Pons (tissue), 1 donor: ENCODE measurements around the gene LMCD1.
"Not testable (repeated sequence)": the region's sequence is repeated elsewhere in the genome, so short reads cannot be mapped to it uniquely, and the experiment has no call there.

ENCODE experiments used
- DNase-seq: peaks from one replicate; pipeline ENCODE4 v3.0.0-alpha.2; 2016; ENCODE audit warnings: low spot score

The LMCD1 gene

DNA sequence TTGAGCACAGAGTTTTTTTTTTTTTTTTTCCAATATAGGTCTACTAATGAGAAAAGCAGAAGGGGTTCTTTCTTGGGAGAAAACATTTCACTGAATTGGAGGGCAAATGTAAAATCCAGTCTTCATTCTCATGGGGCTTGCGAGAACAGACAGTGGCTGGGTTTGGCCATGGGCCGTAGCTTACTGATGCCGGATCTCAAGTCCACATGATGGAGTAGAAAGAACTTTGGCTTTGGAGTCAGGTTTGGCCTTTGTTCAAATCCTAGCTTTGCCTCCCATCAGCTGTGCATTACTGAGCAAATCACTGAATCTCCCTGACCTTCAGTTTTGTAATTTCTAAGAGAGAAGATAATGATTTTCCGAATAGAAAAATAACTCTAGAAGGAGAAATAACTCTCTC, 59.7 kb downstream of the LMCD1 start:
- DNase-seq, result no peak

DNA sequence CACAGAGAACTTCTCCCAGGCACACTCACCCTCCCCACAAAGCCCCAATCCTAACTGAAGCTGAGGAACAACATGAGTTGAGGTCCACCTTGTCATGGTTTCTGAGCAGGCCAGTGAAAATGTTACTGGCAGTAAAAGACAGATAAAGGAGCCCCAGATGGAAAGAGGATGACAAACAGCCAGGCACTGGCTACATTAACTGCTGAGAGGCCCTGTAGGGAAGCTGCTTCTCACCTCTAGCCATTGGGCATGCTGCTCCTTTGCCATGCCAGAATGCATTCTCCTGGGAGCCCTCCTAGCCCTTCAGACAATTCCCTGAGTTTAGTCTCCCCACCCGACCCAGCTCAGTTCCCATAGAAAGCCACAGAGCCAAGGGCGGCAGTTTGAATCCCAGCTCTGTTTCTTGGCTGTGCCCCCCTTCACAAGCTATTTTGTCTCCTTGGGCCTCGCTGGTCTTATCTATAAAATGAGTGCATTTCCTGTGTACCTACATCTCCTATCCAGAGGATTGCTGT, 60.5 kb downstream of the LMCD1 start:
- DNase-seq, result no peak

DNA sequence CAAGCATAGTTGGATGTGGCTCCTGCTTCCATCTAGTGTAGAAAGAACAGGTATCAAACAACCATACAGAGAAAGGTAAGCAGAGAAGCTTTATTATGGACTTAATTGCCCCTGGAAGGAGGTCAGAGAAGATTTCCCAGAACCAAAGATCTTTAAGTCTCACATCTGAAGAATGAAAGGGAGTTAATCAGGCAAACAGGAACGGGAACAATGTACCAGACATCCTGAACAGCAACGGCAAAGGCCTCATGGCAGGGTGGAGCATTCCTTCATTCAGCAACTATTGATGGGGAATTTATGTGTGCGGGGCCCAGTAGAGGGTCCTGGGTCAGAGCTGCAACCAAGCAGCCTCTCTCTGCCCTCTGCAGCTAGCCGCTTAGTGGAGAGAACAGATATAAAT, 61.5 kb downstream of the LMCD1 start:
- no peak for DNase-seq

DNA sequence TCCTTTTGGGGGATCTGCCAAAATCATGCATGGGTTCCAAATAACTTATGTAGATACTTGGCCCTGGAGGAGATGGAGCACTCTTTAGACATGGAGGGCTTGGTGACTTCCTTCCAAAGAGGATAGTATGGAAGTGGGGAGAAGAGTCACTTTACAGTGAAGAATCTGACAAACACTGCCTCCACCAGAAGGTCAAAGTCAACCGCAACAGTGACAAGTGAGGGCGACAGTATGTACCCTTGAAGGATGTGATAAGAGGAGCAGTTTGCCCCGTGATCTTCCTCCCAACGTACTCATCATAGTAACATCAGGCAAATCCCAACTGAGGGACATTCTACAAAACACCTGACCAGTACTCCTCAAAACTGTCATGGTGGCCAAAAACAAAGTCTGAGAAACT, 62.0 kb downstream of the LMCD1 start:
- no peak for DNase-seq

DNA sequence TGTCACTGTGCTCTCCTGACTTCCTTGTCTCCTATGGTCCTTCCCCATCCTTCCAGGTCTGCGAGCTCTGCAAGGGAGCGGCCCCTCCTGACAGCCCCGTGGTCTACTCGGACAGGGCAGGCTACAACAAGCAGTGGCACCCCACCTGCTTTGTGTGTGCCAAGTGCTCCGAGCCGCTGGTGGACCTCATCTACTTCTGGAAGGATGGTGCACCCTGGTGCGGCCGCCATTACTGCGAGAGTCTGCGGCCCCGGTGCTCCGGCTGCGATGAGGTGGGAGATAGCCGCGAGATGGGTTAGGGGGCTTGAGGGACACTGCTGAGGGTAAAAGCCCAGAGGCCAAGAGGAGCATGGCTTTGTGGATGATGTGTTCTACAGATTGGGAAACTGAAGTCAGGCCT, 63.8 kb downstream of the LMCD1 start:
- no peak for DNase-seq

DNA sequence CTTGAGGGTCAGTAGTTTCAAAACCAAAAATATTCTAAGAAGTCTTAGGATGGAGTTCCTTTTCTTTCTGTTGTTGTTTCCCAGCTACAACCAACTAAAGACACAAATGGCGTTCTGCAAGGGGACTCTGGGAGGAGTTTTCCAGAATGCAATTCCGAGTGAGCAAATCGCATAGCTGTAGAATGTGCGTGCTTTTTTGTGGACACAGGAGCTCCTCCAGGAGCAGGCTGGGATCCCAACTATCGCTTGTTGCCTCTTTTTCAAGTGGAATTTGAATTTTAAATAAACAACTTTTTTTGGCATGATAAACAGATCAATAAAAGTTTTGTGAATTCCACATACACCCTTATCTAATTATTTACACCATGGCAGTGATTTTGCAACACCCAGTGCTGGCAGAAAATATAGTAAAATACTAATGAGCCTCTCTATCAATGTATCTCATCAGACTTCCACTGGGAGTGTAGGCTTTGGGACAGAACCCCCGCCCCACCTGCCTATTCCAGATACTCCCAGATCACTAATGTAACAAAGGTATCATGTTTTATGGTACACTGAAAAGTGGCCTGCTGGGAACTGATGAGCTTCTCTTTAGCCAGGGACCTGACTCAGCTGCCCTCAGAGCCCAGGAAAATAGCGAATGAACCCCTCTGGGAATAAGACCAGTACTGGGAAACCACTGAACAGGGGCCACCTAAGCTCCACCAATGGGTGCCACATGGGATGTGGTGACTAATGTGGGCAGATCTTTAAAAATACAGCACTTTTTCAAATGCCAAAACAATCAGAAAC, 66.4 kb downstream of the LMCD1 start:
- no peak for DNase-seq

DNA sequence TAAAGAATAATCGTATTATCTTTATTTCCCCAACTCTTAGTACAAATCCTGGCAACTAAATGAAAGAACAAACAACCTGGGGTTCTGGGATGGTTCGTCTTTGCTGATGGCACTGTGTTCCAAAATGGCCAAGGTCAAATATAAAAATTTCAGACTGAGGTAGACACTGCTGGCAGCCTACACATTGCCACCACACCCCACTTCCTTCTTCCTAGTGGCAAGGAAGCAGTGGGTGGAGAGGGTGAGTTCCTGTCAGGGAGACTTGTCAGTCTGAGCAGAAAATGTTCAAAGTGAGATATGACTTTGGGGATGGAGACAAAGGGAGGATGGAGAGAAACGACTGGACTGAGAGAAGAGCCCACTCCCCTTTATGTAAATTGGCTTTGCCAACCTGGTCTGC, 69.6 kb downstream of the LMCD1 start:
- DNase-seq, result no peak

DNA sequence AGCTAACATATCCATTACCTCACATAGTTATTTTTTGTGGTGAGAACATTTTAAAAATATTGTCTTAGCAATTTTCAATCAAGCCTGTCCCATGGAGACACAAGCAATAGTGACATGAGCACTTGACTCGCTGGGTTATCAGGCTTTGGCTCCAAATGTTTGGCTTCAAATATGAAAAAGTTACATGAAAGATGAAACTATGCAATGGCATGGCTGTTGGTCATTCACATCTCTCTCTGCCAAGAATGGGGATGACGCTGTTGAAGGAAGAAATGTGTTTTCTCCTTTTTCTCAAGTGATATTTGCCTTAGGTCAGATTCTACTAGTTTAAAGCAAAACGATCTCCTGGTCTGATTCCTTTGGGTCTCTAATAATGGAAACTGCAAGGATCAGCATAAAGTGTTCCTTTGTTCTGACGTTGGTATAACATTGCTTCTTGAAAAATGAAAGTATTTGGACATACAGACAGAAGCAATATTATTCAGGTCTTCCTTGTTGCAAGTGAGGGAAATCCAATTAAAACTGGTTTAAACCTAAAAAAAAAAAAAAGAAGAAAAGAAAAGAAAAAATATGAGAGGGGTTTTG, 71.8 kb downstream of the LMCD1 start:
- DNase-seq, result peak; percentile 19

DNA sequence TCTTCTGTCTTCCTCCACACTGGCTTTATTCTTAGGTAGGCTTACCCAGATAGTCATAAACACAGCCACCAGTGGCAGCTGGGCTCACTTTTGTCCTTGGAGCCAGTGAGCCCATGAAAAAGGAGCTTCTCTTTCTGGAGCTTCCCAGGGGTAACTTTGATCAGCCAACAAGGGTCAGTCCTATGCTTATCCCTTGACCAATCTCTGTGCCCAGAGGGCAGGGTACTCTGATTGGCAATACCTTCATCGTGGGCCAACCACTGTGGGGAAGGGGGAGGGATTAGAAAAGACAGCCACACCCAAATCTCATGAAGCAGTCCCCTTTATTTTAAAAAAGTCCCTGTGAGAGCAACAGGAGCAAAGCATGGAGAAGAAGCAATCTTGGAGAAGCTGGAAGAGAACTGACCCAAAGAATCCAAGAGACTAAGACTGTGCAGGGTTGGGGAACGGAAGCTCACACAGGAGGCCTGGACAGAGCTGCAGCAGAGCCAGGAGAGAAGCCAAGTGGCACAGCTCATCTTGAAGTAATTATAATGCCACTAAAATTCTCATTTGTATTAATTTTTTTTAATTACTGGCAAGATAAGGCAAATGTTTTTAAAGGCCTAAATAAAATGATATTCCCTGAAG, 72.5 kb downstream of the LMCD1 start:
- no peak for DNase-seq

DNA sequence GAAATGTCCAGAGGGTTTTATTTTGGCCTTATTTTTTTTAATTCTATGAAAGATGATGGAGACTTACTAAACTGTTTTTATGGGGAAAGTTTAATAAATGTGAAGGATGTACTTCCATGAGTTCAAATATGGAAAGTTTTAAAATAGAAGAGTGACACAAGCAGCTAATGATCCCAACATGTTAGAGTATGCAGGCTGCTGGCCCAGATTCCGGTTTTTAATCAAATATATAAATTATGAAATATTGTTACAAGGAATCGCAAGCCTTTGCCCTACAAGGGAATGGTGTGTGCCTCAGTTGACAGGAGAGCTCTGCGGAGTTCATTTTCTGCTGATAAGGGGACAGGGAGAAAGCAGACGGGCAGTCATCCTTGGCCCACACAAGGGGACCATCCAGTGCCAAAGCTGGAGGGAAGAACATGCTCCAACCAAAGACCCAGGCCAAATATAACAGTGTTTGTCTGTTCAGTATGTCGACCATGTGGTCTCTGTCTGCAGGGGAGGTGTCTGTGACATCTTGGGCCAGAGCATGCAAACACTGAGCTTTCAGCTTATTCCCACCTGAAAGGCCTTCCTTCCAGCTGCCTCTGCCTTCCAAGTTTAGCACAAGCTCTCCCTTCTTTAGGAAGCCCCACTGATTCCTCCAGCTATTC, 73.2 kb downstream of the LMCD1 start:
- no peak for DNase-seq

DNA sequence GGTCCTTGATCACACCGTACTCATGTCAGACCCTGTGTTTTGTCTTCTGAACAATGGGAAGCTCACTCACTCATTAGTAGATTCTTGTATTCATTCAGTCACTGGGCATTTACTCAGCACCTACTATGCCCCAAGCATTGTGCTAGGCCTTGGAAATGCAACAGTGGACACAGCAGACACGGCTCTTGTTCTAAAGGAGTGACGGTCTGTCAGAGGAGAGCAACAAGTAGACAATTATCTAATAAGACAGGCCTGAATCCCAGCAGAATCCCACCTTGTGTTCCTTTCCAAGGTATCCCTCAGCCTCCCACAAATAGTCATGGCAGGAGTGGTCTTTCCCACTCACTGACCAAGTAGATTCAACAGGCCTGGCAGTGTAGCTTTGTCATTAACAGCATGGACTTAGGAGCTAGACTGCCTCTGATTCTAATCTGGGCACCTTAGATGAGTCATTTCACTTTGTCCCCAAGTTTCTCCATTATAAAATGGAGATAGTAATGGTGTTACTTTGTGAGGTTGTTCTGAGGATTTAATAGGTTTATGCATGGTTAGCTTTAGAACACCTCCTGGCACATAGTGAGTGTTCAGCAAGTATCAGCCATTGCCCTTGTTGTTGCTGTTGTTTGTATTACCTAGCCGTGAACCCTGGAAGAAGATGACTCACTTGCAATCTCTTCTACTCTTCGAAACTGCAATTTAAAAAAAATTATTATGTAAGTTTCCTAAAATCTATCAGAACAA, 73.9 kb downstream of the LMCD1 start:
- no peak for DNase-seq

DNA sequence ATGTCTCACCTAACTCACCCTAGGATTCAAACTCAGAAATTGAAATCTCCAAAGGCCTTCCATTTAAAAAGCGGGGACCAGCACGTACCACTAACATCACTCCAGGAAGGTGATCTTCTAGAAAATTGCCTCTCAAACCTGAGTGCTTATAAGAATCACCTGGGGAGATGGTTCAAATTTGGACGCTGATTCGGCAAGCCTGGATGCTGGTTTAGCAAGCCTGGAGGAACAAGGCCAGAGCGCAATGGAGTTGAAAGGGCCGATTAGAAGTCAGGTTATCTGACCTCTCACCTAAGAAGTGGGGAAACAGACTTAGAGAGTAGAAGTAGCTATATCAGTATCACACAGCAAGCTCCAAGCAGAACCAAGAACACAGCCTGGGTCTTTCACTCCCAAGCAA, 74.8 kb downstream of the LMCD1 start:
- DNase-seq, result no peak

DNA sequence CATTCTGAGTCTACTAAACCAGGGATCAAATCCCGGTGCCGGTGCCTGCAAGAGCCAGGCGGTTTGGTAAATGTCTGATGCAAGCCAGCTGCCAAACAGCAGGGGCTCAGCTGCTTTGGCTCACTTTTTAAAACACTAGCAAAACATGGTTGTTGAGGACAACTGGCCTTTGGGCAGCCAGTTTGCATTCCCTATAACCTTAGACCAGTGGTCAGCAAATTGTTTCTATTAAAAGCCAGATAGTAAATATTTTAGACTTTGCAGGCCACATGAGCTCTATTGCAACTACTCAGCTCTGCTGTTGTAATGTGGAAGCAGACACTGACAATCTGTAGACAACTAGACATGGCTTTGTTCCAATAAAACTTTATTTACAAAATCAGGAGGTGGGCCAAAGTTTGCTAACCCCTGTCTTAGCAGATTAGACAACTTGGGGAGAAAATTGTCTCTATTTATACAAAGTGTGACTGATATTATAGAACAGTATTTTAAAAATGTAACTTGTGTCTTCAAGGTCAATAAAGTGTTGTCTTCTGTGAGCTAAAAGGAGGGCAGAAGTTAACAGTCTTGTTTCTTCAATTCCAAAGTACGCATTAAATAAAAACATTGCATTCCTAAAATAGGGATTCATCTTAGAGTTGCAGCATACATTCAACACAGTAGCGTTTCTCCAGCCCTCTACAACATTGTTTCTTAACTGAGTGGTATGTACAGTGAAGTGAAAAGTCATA, 75.4 kb downstream of the LMCD1 start:
- no peak for DNase-seq

DNA sequence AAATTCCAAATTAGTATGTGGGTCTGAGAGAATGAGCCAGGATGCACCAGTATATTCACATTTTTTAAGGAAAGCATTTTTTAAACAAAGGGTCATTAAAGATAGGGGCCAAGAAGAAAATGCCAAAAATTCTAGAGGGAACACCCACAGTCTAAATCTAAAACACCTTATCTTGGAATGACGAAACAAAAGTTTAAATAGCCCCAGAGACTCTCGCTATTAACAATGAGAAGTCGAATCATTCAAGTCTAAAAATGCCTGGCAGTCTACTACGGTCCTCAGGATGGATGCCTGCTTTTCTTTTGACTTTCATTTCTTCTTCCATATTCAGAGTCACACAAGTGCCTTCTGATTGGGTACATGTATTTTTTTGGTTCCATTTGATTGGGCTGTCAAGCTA, 76.7 kb downstream of the LMCD1 start:
- no peak for DNase-seq

DNA sequence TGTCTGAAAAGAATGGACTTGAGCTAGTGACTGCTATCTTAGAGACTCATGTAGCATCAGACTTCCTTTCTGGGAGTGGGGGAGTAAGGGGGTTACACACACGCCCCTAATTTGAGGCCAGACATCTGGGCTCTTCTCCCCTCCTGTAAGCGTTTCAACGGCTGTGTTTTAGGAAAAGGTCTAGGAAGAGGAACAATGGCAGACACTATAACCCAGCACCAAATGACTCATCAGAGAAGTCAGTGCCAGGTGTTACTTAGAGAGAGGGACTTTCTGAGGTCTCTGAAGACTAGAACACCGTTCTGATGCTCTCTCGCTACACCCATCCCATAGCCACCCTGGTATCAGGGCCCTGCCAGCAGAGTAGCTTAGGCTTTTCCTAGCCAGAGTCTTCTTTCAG, 77.5 kb downstream of the LMCD1 start:
- no peak for DNase-seq

DNA sequence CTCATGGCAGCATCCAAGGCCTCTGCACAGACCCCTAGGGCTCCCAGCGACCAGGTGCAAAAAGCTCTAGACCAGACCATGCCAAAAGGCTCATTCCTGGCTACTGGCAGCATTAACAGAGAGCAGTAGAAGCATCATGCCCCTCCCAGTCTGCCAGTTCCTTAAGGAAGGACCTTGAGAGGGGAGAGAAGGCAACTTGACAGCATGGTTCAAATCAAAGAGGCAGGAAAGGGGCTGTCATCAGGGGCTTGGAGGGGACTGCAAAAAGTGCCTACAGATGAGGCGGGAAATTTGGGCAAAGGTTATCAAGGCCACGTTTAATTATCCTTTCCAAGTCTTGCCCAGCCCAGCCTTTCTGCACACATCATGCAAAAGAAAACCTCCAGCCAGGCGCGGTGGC, 78.3 kb downstream of the LMCD1 start:
- DNase-seq, result no peak

DNA sequence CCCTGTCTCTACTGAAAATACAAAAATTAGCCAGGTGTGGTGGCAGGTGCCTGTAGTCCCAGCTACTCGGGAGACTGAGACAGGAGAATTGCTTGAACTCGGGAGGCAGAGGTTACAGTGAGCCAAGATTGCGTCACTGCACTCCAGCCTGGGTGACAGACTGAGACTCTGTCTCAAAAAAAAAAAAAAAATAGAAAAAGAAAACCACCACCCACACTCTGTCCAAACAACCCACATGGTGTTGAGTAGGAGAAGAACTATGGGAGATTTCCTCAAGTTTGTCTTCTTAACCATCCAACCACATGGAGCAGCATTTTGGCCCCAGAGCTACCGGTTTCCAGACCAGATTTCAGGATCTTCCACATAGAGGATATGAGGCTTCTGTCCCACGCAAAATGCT, 78.8 kb downstream of the LMCD1 start:
- not testable (repeated sequence) for DNase-seq

DNA sequence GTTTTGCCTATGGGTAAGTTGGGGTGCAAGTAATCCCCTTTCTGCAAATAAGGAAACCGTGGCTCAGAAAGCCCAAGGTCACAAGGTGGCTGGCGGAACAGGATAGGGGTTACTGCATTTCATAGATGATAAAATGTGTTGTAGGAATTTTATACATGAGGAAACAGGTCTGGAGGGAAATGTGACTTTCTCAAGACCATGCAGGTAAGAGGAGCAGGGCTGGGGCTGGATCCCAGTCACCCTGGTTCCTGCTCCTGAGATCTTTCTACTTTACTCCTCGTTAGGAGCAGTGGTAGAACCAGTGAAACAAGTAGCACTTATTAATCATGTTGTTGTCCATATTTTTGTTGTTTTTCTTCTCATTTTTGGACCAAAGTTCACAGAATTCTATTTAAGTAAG, 79.8 kb downstream of the LMCD1 start:
- no peak for DNase-seq

DNA sequence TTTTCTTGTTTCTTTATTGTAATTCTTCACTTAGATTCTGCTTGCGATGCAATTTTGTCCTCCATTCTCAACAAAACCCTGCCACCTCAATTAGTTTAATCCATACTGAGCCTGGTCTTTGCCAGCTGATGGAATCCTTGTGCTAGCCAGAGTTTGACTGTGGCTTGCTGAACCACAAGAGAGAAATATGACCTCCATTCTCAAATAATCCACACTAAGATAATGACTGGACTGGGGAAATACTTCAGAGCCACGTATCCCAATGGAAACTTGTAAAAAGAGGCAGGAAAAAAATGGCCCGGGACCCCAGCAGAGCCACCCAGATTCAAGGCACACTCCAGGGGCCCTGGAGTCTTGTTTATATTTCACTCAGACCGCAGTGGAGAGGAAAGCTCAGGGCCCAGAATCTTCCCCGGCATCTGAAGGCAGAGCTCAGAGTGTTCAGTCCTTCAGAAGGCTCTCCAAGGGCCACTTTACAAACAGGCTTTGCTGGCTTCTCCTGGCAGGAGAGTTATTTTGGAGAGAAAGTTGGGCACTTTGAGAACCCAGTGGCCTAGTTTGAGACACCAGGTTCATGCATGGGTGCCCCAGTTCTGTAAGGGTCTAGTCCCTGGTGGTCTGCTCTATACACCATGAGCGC, 80.3 kb downstream of the LMCD1 start:
- no peak for DNase-seq

DNA sequence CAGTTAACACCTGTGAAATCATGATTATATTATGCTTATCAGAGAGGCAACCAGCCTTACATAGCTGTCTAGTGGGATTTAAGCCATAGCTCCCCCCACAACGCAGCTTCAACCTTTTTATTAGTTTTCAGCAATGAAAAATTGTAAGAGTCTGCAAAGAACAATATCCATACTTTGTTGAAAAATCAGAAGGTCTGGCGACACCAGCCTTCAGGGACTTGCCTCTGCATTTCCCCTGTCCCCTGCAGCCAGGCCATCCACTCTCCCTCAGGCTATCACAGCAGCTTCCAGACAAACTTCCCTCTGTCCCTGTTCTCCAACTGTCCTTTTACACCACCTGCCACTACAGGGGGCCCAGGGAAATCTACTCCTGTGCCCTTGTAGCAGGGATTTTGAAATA, 83.0 kb downstream of the LMCD1 start:
- DNase-seq, result no peak
